Activated CD4-positive, alpha-beta T cell treated with anti-CD3 and anti-CD28 coated beads for 1 hour (primary cell): ENCODE results near the gene SP7.
"Not testable (repeated sequence)": the region's sequence is repeated elsewhere in the genome, so short reads cannot be mapped to it uniquely, and the experiment has no call there.

ENCODE experiments used
- DNase-seq: peaks from one replicate; pipeline ENCODE4 v3.0.0-alpha.2; 2020

SP7 gene

DNA sequence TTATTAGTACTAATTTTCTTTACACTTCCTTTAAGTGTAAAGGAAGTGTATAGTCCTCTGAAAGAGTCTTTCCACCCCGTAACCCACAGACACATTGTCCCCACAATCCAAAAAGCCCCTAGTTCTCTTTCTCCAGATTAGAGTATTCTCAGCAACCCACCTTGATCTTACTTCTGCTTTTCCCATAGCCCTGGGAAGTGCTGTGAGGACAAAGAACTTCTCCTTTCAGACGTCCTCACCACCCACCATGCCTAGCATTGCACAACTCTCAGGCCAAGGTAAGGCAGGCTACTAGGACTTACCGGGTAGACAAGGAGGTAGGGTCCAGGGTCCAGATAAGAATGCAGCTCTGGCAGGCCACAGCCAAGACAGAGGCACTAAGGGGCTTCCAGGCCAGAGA, 22.2 kb downstream of the SP7 start:
- DNase-seq, result no peak

DNA sequence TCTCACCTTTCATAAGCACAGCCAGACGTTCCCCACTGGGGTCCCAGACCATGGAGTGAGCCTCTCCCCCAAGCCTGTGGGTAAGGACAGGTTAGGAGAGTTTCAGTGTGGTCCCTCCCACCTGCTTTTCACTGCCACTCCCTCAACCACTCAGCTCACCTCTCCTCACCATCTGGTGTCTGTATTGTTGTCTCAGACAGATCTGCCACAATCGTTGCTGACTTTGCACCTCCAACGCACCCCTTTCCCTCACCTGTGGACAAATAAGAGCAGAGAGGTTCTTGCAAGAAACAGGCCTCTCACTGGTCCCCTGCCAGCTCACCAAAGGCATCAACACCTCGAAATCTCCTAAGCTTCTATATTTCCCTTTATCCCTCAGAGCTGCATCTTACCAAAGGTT, 27.9 kb downstream of the SP7 start:
- DNase-seq, result no peak

DNA sequence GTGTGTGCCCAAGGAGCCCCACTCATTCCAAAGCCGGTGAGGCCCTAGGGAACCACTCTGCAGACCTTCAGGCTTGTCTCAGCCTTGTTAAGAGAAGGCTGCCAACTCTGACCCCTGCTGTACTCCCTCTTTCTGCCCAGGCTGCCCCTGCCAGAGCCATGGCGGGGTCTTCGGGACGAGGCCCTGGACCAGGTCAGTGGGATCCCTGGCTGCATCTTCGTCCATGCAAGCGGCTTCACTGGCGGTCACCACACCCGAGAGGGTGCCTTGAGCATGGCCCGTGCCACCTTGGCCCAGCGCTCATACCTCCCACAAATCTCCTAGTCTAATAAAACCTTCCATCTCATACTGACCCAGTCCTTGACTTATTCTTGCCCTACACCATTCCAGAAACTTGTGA, 29.3 kb downstream of the SP7 start:
- no peak for DNase-seq

DNA sequence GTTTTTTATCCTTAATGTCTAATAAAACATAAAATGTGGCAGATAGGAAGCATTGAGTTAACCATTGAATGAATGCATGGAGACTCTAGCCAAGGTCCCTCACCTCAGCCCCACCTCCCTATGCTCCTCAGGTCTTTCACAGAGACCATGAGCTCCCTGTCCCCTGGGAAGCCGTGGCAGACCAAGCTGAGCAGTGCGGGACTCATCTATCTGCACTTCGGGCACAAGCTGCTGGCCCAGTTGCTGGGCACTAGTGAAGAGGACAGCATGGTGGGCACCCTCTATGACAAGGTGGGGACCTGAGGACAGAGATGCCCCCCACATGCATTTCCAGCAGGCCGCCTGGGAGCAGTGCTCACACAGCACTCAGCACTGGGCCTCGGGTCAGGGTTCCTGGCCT, 33.3 kb downstream of the SP7 start:
- no peak for DNase-seq

DNA sequence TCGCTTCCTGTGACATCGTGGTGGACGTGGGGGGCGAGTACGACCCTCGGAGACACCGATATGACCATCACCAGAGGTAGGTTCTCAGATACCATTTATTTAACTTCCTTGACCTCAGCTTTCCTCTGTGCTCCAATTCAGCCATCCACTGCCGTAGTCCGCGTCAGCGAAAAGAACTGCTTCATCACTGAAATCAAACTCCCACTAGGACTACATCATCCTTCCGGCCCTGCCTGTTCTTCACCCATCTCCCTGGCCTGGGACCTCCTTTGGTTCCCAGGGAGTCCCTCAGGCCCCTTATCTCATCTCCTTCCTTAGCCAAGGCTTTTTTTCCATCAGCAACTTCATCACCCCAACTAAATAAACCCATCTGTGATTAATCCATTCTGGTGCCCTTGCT, 36.0 kb downstream of the SP7 start:
- no peak for DNase-seq

DNA sequence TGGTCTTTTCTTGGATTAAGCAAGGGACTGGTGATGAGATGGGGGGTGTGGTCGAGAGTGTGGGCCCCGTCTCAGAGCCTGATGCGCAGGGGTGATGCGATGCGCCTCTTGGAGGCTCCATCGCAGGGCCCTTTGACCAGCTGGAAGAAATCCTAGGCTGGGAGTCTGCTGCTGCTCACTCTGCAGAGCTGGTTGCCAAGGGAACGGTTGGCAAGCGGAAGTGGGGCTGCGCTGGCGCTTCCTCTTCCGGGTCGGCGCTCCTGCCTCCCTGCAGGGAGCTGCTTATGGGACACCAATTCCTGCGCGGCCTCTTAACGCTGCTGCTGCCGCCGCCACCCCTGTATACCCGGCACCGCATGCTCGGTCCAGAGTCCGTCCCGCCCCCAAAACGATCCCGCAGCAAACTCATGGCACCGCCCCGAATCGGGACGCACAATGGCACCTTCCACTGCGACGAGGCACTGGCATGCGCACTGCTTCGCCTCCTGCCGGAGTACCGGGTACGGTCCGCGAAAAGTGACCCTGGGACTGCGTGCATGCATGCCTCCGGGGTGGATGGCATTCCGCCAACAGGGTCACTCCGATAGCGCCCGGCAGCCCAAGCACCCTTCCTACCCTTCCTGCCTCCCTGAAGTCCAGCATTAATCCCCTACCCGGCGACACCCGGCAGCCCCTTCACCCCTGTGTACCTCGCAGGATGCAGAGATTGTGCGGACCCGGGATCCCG, 36.5 kb downstream of the SP7 start, which contains the start of gene MYG1:
Gene MYG1, plus strand, starts transcription at position 242 of the 727 bp plus-strand sequence. Its CDS starts 43 bp downstream, at position 285.
- DNase-seq, result peak; percentile 76

DNA sequence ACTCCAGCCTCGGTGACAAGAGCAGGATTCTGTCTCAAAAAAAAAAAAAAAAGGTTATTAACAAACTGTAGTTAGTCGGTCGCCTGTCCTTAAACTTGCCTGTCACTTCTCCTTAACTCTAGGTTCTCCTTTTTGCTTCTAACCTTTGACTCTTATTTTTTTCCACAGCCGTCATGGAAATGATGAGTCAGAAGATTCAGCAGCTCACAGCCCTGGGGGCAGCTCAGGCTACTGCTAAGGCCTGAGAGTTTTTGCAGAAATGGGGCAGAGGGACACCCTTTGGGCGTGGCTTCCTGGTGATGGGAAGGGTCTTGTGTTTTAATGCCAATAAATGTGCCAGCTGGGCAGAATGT, 37.1 kb downstream of the SP7 start:
- no peak for DNase-seq

DNA sequence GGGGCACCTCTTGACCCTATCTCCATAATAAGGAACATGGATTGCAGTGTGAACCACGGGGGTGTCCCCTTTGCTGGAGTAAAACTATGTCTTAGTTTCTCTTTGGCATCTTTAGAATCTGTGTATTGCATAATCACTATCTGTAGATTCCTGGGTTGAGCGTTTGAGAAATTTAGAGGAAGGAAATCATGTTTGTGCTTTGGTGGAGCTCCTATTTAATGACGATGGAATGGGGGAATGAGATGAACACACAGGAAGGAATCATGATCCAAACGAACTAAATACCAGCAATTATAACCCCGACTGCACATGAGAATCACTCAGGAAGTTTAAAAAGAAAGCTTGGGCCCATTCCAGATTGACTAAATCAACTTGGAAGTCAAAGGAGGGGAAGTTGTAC, 38.0 kb downstream of the SP7 start:
- DNase-seq, result no peak

DNA sequence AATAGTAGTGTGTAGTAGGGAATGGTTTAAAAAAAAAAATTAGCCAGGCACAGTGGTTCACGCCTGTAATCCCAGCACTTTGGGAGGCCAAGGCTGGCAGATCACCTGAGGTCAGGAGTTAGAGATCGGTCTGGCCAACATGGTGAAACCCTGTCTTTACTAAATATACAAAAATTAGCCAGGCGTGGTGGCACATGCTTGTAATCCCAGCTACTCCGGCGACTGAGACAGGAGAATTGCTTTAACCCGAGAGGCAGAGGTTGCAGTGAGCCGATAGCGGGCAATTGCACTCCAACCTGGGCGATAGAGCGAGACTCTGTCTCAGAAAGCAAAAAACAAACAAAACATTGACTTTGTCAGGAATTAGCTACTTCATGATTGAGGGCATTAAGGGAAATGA, 39.0 kb downstream of the SP7 start:
- DNase-seq, result not testable (repeated sequence)

DNA sequence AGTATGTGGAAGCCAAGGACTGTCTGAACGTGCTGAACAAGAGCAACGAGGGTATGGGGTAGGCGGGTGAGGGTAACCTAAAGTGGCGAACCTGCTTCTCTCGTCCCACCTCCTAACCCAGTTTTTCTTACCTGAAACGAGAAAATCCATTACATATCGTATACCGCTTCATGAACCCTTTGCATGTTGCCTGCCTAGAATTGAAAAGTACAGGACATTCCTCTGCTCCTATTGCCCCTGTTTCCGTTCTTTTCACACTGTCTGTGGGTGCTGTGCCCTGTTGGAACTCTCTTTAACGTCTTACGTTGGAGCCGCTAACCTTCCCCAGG, 40.3 kb downstream of the SP7 start:
- DNase-seq, result no peak

DNA sequence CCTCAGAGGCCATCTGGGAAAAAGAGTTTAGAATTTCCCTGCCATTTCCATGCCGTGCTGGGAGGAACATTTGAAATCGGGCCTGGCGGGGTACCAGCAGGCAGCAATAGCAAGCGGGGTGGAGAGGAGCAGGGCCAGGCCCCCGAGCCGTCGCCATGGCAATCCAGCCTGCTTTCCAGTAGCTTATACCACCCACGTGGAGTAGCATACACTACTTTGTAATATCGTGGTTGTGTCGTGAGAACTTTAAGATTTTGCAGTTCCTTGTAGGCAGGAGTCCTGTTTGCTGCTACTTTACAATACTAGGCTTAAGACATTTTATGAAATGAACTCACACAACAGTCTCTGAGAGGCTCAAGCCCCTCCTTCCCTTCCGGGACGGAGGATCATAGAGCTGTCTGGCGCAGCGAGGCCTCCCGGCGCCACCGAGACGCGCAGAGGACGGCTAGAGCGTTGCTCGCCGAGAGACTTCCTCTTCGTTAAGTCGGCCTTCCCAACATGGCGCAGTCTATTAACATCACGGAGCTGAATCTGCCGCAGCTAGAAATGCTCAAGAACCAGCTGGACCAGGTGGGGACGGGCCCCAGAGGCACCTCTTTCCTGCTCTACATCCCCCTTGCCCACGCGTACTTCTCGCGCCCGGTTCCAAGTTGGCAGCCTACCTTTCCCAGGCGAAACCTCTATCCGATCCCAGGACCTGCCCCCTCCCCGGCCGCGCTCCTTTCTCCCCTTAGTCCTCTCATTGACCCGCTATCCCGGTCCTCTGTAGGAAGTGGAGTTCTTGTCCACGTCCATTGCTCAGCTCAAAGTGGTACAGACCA, 40.9 kb downstream of the SP7 start, which contains the start of gene PFDN5:
Gene PFDN5, plus strand, starts transcription at position 473 of the 821 bp plus-strand sequence. Its CDS starts 26 bp downstream, at position 499.
- peak; percentile 79 for DNase-seq

DNA sequence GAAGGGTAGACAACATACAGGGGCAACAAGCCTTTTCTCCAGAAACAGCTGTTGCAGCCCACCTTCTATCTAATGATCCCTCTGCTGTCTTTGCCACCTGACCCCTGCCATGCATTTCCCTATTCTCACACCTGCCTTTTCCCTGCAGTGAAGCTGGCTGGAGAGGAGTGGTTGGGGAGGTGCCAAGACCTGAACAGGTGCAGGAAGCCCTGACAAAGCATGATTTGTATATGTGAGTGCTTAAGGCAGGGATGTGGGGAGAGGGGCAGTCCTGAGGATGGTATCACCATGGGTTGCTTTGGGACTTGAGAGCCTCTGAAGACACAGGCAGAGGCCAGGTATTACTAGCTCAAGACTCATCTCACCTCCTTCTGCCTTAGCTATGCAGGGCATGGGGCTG, 43.7 kb downstream of the SP7 start:
- DNase-seq, result no peak

DNA sequence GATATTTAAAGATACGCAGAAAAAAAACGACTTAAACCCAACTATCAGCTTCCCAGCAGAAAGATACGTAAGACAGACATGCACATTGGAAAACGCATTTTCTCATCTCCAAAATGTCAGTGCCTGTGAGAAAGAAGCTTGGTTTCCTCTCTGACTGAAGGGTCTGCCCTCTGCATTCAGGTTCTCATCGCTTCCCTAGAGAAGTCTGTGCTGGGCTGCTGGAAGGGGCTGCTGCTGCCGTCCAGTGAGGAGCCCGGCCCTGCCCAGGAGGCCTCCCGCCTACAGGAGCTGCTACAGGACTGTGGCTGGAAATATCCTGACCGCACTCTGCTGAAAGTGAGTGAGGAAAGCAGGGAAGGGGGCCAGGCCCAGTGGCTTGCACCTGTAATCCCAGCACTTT, 45.5 kb downstream of the SP7 start:
- no peak for DNase-seq

DNA sequence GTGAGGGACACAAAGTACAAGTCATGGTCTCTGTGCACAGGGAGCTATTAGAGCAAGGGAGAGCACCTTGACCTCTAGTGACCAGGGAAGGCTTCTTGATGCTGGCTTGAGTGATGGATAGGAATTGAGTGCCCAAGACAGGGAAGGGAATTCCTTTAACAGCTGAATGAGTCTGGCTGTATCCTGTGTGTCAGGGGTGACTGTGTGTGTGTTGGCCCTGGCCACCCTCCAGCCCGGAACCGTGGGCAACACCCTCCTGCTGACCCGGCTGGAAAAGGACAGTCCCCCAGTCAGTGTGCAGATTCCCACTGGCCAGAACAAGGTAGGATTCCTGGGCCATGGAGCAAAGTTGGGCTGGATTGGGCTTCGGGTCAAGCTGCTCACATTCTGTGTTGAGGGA, 46.3 kb downstream of the SP7 start:
- no peak for DNase-seq

DNA sequence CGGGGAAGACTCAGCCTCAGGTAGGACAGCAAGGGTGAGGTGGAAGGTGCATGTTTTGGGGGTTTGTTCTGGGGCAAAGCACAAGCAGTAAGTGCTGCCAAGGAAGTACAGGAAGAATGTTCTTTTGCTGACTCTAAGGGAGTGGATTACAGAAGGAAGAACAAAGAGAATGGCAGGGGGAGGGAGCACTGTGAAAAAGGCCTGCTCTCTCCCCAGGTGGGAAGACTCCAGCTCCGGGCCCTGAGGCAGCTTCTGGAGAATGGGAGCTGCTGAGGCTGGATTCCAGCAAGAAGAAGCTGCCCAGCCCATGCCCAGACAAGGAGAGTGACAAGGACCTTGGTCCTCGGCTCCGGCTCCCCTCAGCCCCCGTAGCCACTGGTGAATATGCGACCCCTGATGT, 47.8 kb downstream of the SP7 start:
- DNase-seq, result no peak

DNA sequence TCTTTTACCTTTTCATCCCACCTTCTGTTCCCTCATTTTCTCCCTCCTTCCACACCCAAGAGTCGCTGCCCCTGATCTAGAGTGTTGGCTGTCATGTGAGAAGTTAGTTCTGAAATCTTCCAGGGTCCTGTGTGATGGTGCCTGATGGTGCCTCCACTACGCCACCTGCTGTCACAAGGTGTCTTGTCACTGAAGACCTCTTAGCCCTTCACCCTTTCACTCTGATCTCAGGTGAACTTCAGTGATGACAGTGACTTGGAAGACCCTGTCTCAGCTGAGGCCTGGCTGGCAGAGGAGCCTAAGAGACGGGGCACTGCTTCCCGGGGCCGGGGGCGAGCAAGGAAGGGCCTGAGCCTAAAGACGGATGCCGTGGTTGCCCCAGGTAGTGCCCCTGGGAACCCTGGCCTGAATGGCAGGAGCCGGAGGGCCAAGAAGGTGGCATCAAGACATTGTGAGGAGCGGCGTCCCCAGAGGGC, 48.4 kb downstream of the SP7 start:
- DNase-seq, result peak; percentile 56

DNA sequence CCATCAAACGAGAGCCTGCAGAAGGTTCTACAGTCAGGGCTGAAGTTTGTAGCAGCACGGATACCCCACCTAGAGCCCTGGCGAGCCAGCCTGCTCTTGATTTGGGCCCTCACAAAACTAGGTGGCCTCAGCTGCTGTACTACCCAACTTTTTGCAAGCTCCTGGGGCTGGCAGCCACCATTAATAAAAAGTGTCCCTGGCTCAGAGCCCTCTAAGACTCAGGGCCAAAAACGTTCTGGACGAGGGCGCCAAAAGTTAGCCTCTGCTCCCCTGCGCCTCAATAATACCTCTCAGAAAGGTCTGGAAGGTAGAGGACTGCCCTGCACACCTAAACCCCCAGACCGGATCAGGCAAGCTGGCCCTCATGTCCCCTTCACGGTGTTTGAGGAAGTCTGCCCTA, 49.7 kb downstream of the SP7 start:
- DNase-seq, result no peak

DNA sequence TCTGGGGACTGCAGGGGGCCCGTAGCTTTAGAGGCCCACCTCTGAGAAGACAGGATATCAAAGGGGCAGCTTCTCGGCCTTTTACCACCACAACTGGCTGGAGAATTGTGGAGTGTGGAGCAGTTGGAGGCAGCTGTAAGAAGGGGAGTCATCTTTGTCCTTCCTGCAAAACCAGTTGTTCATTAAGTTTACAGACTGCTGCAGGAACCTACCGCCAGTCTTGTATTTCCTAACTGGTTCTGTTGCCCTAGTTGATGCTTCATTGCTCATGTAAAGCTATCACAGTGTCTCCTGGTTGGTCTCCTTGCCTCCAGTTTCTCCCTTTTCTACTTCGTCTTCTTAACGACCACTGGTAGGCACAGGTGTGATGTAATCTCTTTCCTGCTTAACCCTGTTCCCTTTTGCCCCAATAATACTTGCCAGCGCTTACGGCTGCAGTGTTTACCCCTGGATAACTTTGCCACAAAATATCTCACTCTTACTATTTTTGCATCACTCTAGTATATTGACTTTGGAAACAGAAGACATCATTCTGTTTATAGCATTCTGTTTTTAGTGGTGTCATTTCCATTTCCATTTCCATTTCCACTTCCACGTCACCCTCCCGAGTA, 56.2 kb downstream of the SP7 start:
- DNase-seq, result no peak

DNA sequence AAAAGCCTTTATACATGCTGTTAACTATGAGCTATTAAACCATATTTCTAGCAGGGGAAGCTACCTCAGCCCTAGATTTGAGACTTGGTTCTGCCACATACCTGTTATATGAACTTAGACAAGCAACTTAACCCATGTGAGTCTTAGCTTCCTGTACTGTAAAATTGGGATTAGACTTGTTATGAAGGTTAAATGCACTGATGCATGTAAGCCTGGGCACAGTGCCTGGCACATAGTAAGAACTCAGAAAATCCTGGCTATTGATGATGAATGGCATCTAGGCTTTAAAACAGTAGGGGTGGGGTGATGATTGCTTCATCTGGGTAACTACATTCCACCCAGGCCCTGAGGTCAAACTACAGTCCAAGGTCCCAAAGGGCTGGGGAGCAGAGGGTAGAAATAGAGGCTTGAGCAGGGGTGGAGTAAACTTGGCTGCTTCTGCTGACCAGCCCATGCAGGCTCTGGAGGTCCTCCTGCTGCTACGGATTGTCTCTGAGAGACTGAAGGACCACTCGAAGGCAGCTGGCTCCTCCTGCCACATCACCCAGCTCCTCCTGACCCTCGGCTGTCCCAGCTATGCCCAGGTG, 56.8 kb downstream of the SP7 start:
- DNase-seq, result no peak

DNA sequence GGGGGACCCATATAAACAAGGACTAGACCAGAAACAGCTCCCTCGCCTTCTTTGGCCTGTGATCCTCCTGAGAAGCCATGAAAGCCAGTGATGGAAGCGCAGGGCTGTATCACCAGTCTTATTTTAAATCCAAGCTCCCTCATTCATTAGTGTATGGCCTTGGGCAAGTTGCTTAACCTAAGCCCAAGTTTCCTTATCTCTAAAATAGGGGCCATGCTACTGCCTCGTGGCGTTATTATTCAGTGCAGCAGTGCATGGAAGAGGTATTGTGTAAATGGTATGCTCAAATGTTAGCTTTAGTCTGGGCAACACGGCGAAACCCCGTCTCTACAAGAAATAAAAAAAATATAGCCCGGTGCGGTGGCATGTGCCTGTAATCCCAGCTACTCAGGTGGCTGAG, 58.2 kb downstream of the SP7 start:
- DNase-seq, result no peak
